ENCODE data around the gene TSHZ2.
"Not testable (repeated sequence)": the region's sequence is repeated elsewhere in the genome, so short reads cannot be mapped to it uniquely, and the experiment has no call there.

TSHZ2 gene

GRCh38 chr20:53408691-53409446, 436.7 kb downstream of the TSHZ2 start:
- Histone ChIP-seq H3K9ac (no peak overlapping the region), H3K9me3 (replicated peaks in 1 of 11) (no peaks in the 10 kb centered on the region), H3K27me3 (no peaks in the 10 kb centered on the region), H3K27ac (no peak overlapping the region), H3K4me1 (peaks cover 0 to 9% (median 0%) of the 10 kb centered on the region in 10 experiments; a peak in 1 of 20 replicates), H3K4me2 (no peak overlapping the region), H3K36me3 (no peaks in the 10 kb centered on the region), H4K20me1 (no peaks in the 10 kb centered on the region), H3K4me3 (no peak overlapping the region)
- TF ChIP-seq Cebpa-rat (IDR thresholded peaks at IDR 0.05), result no peak

DNA sequence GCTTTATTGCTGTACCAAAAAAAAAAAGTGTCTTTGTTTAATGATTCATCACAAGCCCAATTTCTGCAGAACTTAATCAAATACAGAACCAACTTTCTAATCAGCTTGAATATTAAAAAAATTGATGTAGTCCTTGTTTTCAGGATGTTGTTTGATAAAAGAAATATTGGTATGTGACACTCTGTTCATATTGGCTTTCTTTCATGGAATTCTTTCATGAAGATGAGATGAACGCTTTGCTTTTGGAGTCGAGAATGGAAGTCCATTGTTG, 437.2 kb downstream of the TSHZ2 start:
- H3K36me3 ChIP-seq, result no peaks in the 10 kb centered on the region
- H4K20me1 ChIP-seq, result no peaks in the 10 kb centered on the region
- no peaks in the 10 kb centered on the region for H3K27me3 ChIP-seq
- no peak overlapping the region for H3K9ac ChIP-seq
- no peak overlapping the region for H3K27ac ChIP-seq
- H3K4me3 ChIP-seq, result no peak overlapping the region
- TF ChIP-seq Cebpa-rat (IDR thresholded peaks at IDR 0.05), result no peak
- no peaks in the 10 kb centered on the region for H3K9me3 ChIP-seq (replicated peaks in 1 of 11)
- peaks cover 0 to 9% (median 0%) of the 10 kb centered on the region in 10 experiments; a peak in 1 of 20 replicates for H3K4me1 ChIP-seq
- no peak overlapping the region for H3K4me2 ChIP-seq

DNA sequence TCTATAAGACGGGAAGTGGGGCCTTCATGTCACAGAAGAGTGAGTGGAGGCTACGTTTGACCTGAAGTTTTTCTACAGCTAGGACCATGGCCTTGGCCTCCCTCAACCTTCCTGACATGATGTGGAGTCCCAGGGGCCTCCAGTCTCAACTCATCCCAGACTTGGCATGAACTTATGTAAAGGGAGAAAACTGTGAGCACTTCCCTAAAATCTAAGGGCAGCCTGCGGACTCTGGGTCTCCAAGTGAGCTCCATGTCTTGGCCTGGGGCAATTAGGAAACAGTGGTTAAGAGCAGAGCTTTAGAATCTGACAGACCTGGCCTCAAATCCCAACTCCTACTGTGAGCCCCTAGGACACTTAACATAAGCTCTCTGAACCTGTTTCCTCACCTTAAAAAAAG, 439.0 kb downstream of the TSHZ2 start:
- 0 out of 20 replicates have a peak, but pooled peaks cover 0 to 9% (median 0%) of the 10 kb centered on the region in 10 experiments for H3K4me1 ChIP-seq
- no peak for TF ChIP-seq Cebpa-rat (IDR thresholded peaks at IDR 0.05)
- no peaks in the 10 kb centered on the region for H3K27me3 ChIP-seq
- H3K4me3 ChIP-seq, result no peak overlapping the region
- no peak overlapping the region for H3K9ac ChIP-seq
- no peaks in the 10 kb centered on the region for H3K36me3 ChIP-seq
- no peak overlapping the region for H3K4me2 ChIP-seq
- H4K20me1 ChIP-seq, result no peaks in the 10 kb centered on the region
- H3K9me3 ChIP-seq (replicated peaks in 1 of 11), result no peaks in the 10 kb centered on the region
- H3K27ac ChIP-seq, result no peak overlapping the region

GRCh38 chr20:53411891-53412290, 439.7 kb downstream of the TSHZ2 start:
- H3K4me1 ChIP-seq, result 0 out of 20 replicates have a peak, but pooled peaks cover 0 to 9% (median 0%) of the 10 kb centered on the region in 10 experiments
- H4K20me1 ChIP-seq, result no peaks in the 10 kb centered on the region
- H3K9me3 ChIP-seq (replicated peaks in 1 of 11), result no peaks in the 10 kb centered on the region
- H3K4me3 ChIP-seq, result no peak overlapping the region
- no peak overlapping the region for H3K27ac ChIP-seq
- H3K9ac ChIP-seq, result no peak overlapping the region
- H3K4me2 ChIP-seq, result no peak overlapping the region
- no peaks in the 10 kb centered on the region for H3K36me3 ChIP-seq
- no peak for TF ChIP-seq Cebpa-rat (IDR thresholded peaks at IDR 0.05)
- H3K27me3 ChIP-seq, result no peaks in the 10 kb centered on the region

GRCh38 chr20:53412577-53413185, 440.5 kb downstream of the TSHZ2 start:
- H3K9ac ChIP-seq, result no peak overlapping the region
- H3K4me1 ChIP-seq, result 0 out of 20 replicates have a peak, but pooled peaks cover 0 to 9% (median 0%) of the 10 kb centered on the region in 10 experiments
- no peak overlapping the region for H3K27ac ChIP-seq
- no peak overlapping the region for H3K4me3 ChIP-seq
- no peaks in the 10 kb centered on the region for H3K9me3 ChIP-seq (replicated peaks in 1 of 11)
- no peaks in the 10 kb centered on the region for H3K27me3 ChIP-seq
- no peaks in the 10 kb centered on the region for H4K20me1 ChIP-seq
- no peaks in the 10 kb centered on the region for H3K36me3 ChIP-seq
- no peak overlapping the region for H3K4me2 ChIP-seq
- TF ChIP-seq Cebpa-rat (IDR thresholded peaks at IDR 0.05), result no peak

DNA sequence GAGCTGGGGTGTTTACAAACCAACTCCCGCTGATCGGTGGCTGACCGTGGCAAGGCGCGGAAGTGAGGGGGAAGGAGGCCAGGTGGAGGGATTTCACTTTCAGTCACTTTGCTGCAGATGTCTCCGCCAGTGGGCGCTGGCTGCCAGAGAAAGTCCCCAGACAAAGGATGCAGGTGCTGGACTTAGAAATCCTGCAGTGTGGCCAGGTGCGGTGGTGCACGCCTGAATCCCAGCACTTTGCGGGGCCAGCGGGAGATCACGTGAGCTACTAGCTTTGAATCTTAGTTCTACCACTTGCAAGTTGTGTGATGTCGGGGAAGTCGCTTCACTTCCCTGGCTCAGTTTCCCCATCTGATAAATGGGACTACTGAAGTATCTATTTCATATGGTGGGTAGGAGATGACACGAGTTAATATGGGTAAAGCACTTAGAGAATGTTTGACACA, 441.1 kb downstream of the TSHZ2 start:
- Histone ChIP-seq H4K20me1 (no peaks in the 10 kb centered on the region), H3K27ac (no peak overlapping the region), H3K9ac (no peak overlapping the region), H3K4me3 (no peak overlapping the region), H3K4me2 (no peak overlapping the region), H3K27me3 (no peaks in the 10 kb centered on the region), H3K9me3 (replicated peaks in 1 of 11) (no peaks in the 10 kb centered on the region), H3K36me3 (no peaks in the 10 kb centered on the region), H3K4me1 (0 out of 20 replicates have a peak, but pooled peaks cover 0 to 9% (median 0%) of the 10 kb centered on the region in 10 experiments)
- no peak for TF ChIP-seq Cebpa-rat (IDR thresholded peaks at IDR 0.05)

DNA sequence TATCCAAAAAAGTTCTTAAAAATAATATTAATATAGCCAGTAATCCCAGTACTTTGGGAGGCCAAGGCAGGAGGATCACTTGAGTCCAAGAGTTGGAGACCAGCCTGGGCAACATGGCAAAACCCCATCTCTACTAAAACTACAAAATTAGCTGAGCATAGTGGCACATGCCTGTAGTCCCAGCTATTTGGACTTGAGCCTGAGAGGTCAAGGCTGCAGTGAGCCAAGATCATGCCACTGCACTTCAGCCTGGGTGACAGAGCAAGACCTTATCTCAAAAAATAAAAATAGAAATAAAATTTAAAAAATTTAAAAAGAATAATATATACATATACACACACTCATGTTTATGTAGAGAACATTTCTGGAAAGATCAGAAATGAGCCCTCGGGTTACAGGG, 441.7 kb downstream of the TSHZ2 start:
- H3K36me3 ChIP-seq; H3K27ac ChIP-seq; H3K4me1 ChIP-seq; H3K4me2 ChIP-seq; H3K9ac ChIP-seq; H3K27me3 ChIP-seq; H3K9me3 ChIP-seq (replicated peaks in 1 of 11); H4K20me1 ChIP-seq; H3K4me3 ChIP-seq: not testable (repeated sequence)

DNA sequence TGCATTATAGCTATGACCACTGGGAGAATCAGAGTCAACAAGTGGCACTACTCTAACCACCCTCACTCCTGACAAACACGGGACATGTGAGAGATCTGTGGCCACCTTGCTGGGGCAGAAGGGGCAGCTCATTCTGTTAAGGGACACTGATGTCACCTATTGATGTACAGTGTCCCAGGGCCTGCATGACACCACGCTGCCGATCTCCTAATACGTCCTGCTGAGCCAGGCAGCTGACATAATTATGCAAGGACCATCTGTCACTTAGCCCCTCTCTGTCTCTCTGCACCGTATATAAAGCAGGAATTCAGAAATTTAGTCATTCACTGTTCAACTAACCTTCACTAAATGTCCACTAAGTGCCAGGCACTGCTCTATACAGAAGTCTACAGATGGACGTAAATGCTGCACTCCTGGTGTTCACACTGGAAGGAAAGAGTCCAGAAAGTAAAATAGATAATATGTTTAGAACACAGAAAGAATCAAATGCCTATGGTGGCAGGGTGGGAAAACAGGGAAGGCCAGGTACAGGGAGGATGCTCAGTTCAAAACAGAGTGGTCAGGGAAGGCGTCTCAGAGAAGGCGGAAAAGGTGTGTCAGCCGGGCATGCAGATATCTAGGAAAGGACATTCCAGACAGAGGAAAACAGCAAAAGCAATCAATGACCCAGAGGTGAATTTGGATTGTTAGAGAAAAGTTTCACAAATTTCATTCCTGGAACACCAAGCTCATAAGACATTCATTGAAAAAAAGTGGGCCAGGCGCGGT, 447.7 kb downstream of the TSHZ2 start:
- H3K27ac ChIP-seq, result no peak overlapping the region
- H3K4me3 ChIP-seq, result no peak overlapping the region
- no peaks in the 10 kb centered on the region for H3K27me3 ChIP-seq
- H3K4me2 ChIP-seq, result no peak overlapping the region
- H3K9ac ChIP-seq, result no peak overlapping the region
- no peaks in the 10 kb centered on the region for H4K20me1 ChIP-seq
- H3K4me1 ChIP-seq, result no peaks in the 10 kb centered on the region
- H3K9me3 ChIP-seq (replicated peaks in 1 of 11), result peaks cover 0 to 6% (median 0%) of the 10 kb centered on the region in 11 experiments; a peak in 5 of 22 replicates
- H3K36me3 ChIP-seq, result no peaks in the 10 kb centered on the region
- no peak for TF ChIP-seq Cebpa-rat (IDR thresholded peaks at IDR 0.05)

DNA sequence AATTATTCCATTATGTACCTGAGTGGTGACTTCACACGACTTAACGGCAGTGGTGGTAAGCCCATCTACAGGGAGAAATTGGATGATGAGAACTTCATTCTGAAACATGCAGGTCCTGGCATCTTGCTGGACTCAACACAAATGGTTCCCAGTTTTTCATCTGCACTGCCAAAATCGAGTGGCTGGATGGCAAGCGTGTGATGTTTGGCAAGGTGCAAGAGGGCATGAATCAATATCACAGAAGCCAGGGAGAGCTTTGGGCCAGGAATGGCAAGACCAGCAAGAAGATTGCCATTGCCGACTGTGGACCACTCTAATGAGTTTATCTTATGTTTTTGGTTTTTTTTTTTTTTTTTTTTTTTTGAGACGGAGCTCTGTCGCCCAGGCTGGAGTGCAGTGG, 449.2 kb downstream of the TSHZ2 start:
- no peak overlapping the region for H3K4me2 ChIP-seq
- no peaks in the 10 kb centered on the region for H3K36me3 ChIP-seq
- no peak overlapping the region for H3K4me3 ChIP-seq
- no peaks in the 10 kb centered on the region for H3K27me3 ChIP-seq
- no peak overlapping the region for H3K27ac ChIP-seq
- TF ChIP-seq Cebpa-rat (IDR thresholded peaks at IDR 0.05), result no peak
- peaks cover 0 to 13% (median 0%) of the 10 kb centered on the region in 11 experiments; a peak in 7 of 22 replicates for H3K9me3 ChIP-seq (replicated peaks in 1 of 11)
- no peak overlapping the region for H3K9ac ChIP-seq
- peaks cover 0 to 8% (median 0%) of the 10 kb centered on the region in 10 experiments; a peak in 4 of 20 replicates for H3K4me1 ChIP-seq
- no peaks in the 10 kb centered on the region for H4K20me1 ChIP-seq

Data from BLaER1 treated with 17β-estradiol and CSF1 and Interleukin-3, amounts not matched to agents 10 nM and 100 nM (cell line).